ENCODE data around the gene PDP2. TPM values are rescaled to one million over a fixed set of nuclear protein-coding genes. Genes with fewer than 3 reads are reported as not detected.

Gene PDP2
- total and polyA plus RNA-seq, 10 of the 15 experiments (the other 5 are each of a cell fraction or from before 2014, with no cell fraction given), result 1.9 to 31.1 (median 6.2) TPM

DNA sequence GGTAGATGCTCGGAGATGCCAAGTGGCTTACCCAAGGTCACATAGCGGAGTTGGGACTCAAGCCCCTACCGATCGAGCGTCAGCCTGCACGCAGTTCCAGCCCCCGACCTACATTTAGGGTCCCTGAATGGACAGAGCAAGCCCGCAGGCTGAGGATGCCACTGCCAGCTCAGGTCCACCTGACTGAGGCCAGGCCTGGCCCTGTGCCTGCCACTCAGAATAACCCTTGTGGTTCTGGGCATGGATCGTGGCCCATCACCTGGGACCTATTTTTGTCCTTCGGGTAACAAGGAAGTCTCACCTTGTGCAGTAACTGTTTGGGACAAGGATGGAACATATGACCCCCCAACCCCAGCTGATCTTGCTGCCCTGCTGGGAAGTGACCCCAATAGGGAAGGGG is 21.3 kb downstream of the PDP2 start:
- intact Hi-C loops (cut with micrococcal nuclease; ENCODE audit: unreplicated experiment) (no loop called here), in situ Hi-C loops (cut with MboI) (no loop called here)
- ChIA-PET RAD21 (ENCODE audit: unreplicated experiment) (no interaction called here), CTCF (interaction anchor here (0.9 kb wide), 1 partner anchor 46 kb away, joined by 4 read pairs; no protein-coding TSS in a partner anchor), SMC1A (ENCODE audit: uncharacterized antibody, unreplicated experiment) (no interaction called here), POLR2A (no interaction called here)
- no peak overlapping the region for H2AFZ ChIP-seq (ENCODE audit: control insufficient read depth, low read depth, low read length)
- peaks cover 4% of the 10 kb centered on the region; the same call in 1 of the 2 replicates for H3K4me1 ChIP-seq (ENCODE audit: control insufficient read depth, insufficient read depth, low read length)
- DNase-seq (ENCODE audit: low read depth, low spot score) (no peak), FAIRE-seq (no peak), ATAC-seq (no peak)
- H4K20me1 ChIP-seq (ENCODE audit: control insufficient read depth, insufficient read depth), result no peaks in the 10 kb centered on the region
- H3K4me2 ChIP-seq (ENCODE audit: control insufficient read depth, insufficient read depth), result no peak overlapping the region
- no peak overlapping the region for H3K27ac ChIP-seq (ENCODE audit: control insufficient read depth, insufficient read depth)
- no peaks in the 10 kb centered on the region for H3K36me3 ChIP-seq (ENCODE audit: control insufficient read depth in 2 of 2, insufficient read depth in 2 of 2, low read length in 1 of 2)
- no peaks in the 10 kb centered on the region for H3K79me2 ChIP-seq (ENCODE audit: control insufficient read depth, insufficient read depth, low read length)
- H3K27me3 ChIP-seq (replicated peaks in 1 of 2; ENCODE audit: control insufficient read depth in 2 of 2, insufficient read depth in 2 of 2, low read length in 1 of 2), result no peaks in the 10 kb centered on the region
- TF ChIP-seq TCF3 (IDR thresholded peaks at IDR 0.05; ENCODE audit: borderline replicate concordance, insufficient read depth, low read depth, low read length) (no peak), CHD4 (IDR thresholded peaks at IDR 0.05) (no peak), CBX3 (IDR thresholded peaks at IDR 0.05; ENCODE audit: borderline replicate concordance, low read depth) (no peak), ZSCAN29 (IDR thresholded peaks at IDR 0.05) (no peak), EP300 (IDR thresholded peaks at IDR 0.05; ENCODE audit: borderline replicate concordance in 1 of 2, control insufficient read depth in 1 of 2, low read depth in 2 of 2, low read length in 2 of 2) (no peak), PAX8 (IDR thresholded peaks at IDR 0.05) (no peak), IRF4 (IDR thresholded peaks at IDR 0.05; ENCODE audit: low read depth, low read length) (no peak), BRCA1 (IDR thresholded peaks at IDR 0.05; ENCODE audit: low read depth, low read length) (no peak), NFYB (IDR thresholded peaks at IDR 0.05; ENCODE audit: insufficient read depth, low read depth, low read length) (no peak), SRF (IDR thresholded peaks at IDR 0.05; ENCODE audit: low read depth in 2 of 2, low read length in 2 of 2) (no peak), CBFB (IDR thresholded peaks at IDR 0.05; ENCODE audit: low read depth) (no peak), SP1 (IDR thresholded peaks at IDR 0.05; ENCODE audit: low read depth, low read length) (no peak), MYC (IDR thresholded peaks at IDR 0.05; ENCODE audit: insufficient read depth, insufficient read length, insufficient replicate concordance, low read length, severe bottlenecking) (no peak), SPI1 (IDR thresholded peaks at IDR 0.05; ENCODE audit: borderline replicate concordance, insufficient read depth, low read depth, low read length) (no peak)
- TF ChIP-seq, protein P1, sequence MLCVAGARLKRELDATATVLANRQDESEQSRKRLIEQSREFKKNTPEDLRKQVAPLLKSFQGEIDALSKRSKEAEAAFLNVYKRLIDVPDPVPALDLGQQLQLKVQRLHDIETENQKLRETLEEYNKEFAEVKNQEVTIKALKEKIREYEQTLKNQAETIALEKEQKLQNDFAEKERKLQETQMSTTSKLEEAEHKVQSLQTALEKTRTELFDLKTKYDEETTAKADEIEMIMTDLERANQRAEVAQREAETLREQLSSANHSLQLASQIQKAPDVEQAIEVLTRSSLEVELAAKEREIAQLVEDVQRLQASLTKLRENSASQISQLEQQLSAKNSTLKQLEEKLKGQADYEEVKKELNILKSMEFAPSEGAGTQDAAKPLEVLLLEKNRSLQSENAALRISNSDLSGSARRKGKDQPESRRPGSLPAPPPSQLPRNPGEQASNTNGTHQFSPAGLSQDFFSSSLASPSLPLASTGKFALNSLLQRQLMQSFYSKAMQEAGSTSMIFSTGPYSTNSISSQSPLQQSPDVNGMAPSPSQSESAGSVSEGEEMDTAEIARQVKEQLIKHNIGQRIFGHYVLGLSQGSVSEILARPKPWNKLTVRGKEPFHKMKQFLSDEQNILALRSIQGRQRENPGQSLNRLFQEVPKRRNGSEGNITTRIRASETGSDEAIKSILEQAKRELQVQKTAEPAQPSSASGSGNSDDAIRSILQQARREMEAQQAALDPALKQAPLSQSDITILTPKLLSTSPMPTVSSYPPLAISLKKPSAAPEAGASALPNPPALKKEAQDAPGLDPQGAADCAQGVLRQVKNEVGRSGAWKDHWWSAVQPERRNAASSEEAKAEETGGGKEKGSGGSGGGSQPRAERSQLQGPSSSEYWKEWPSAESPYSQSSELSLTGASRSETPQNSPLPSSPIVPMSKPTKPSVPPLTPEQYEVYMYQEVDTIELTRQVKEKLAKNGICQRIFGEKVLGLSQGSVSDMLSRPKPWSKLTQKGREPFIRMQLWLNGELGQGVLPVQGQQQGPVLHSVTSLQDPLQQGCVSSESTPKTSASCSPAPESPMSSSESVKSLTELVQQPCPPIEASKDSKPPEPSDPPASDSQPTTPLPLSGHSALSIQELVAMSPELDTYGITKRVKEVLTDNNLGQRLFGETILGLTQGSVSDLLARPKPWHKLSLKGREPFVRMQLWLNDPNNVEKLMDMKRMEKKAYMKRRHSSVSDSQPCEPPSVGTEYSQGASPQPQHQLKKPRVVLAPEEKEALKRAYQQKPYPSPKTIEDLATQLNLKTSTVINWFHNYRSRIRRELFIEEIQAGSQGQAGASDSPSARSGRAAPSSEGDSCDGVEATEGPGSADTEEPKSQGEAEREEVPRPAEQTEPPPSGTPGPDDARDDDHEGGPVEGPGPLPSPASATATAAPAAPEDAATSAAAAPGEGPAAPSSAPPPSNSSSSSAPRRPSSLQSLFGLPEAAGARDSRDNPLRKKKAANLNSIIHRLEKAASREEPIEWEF (IDR thresholded peaks at IDR 0.05; ENCODE audit: insufficient replicate concordance, low read depth, low read length), result no peak
- TF ChIP-seq, protein P2, sequence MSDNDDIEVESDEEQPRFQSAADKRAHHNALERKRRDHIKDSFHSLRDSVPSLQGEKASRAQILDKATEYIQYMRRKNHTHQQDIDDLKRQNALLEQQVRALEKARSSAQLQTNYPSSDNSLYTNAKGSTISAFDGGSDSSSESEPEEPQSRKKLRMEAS (IDR thresholded peaks at IDR 0.05; ENCODE audit: low read depth, low read length), result no peak
- no peak overlapping the region for H3K4me3 ChIP-seq
- no TSS peak for BruUV-seq (replicated peaks)
- WGBS (ENCODE audit: insufficient coverage, insufficient replicate concordance, low lambda C conversion rate, missing lambda C conversion rate), result 52% methylated on average over 10 of the region's 10 CpGs
- no peaks in the 10 kb centered on the region for H3K9me3 ChIP-seq (replicated peaks; ENCODE audit: control insufficient read depth, insufficient read depth, low read length)
- H3K9ac ChIP-seq (ENCODE audit: control insufficient read depth, insufficient read depth, low read length), result no peak overlapping the region

All from GM12878 (cell line).